RWPE1 (cell line): ENCODE results near the gene ABHD17B.

Source experiments
- CTCF ChIA-PET: fragments of 350-600 bp; sonication (Branson Sonifier 250); formaldehyde crosslinking; extraction: SDS; loops from one replicate; lab custom pipeline; 2021; lab: Yijun Ruan, JAX
- POLR2A ChIA-PET: fragments of 400-600 bp; formaldehyde crosslinking; extraction: SDS; loops from one replicate; lab custom pipeline; 2020; ENCODE audit warnings: antibody characterized with exemption; ENCODE audit not compliant: low non-redundant PET; lab: Yijun Ruan, JAX
- DNase-seq: peaks from one replicate; pipeline ENCODE4 v3.0.0; 2012; ENCODE audit warnings: low spot score
- H3K27ac ChIP-seq: fragments of 450-650 bp; 2 replicates; pipeline ENCODE4 v1.5.1; 2017
- CTCF ChIP-seq: fragments of 450-650 bp; conservative IDR thresholded peaks from 2 replicates; pipeline ENCODE4 v1.5.1; 2017; ENCODE audit warnings: low read depth, mild to moderate bottlenecking

Gene ABHD17B

GRCh38 chr9:71918419-71918818 is 7.4 kb upstream of the ABHD17B start:
- no peak for TF ChIP-seq CTCF
- ChIA-PET CTCF (no interaction called here), POLR2A (no interaction called here)
- DNase-seq = no peak
- H3K27ac ChIP-seq = no peak overlapping the region

- TF ChIP-seq CTCF = no peak
- POLR2A ChIA-PET = no interaction called here
- CTCF ChIA-PET = interaction anchor here (1.2 kb wide), 1 partner anchor 59 kb away, joined by 3 read pairs; no protein-coding TSS in a partner anchor
- no peak for DNase-seq
- H3K27ac ChIP-seq = no peak overlapping the region
Measured at GRCh38 chr9:71916834-71917534, 6.0 kb upstream of the ABHD17B start.

- no peak for TF ChIP-seq CTCF
- no peak for DNase-seq
- H3K27ac ChIP-seq = no peak overlapping the region
- POLR2A ChIA-PET = no interaction called here
- CTCF ChIA-PET = interaction anchor here (0.7 to 1.2 kb wide), 2 partner anchors 40 to 61 kb away, joined by 3 read pairs; no protein-coding TSS in a partner anchor
Measured at GRCh38 chr9:71915495-71915894, 4.5 kb upstream of the ABHD17B start.

- TF ChIP-seq CTCF = no peak
- CTCF ChIA-PET = interaction anchor here (0.6 to 2.1 kb wide), 2 partner anchors 114 to 622 kb away, joined by 4 read pairs; no protein-coding TSS in a partner anchor
- POLR2A ChIA-PET = interaction anchor here (0.5 kb wide), 1 partner anchor 65 kb away, joined by 3 read pairs; no protein-coding TSS in a partner anchor
- DNase-seq = peak; percentile 15
- H3K27ac ChIP-seq = peak overlapping the region; percentile 97
Measured at GRCh38 chr9:71911908-71912335, 929 bp upstream of the ABHD17B start.

GRCh38 chr9:71910650-71911060 is 338 bp downstream of the ABHD17B start:
- ChIA-PET POLR2A (no interaction called here), CTCF (interaction anchor here (2.1 kb wide), 1 partner anchor 115 kb away, joined by 4 read pairs; no protein-coding TSS in a partner anchor)
- peak; percentile 30 for DNase-seq
- no peak for TF ChIP-seq CTCF
- H3K27ac ChIP-seq = peak overlapping the region; percentile 97

GRCh38 chr9:71909887-71910649 is 925 bp downstream of the ABHD17B start:
- ChIA-PET CTCF (no interaction called here), POLR2A (no interaction called here)
- peak overlapping the region; percentile 97 for H3K27ac ChIP-seq
- TF ChIP-seq CTCF = no peak
- DNase-seq = peak; percentile 36
